ENCODE measurements around the gene RNF135. TPM values are rescaled to one million over a fixed set of nuclear protein-coding genes. Genes with fewer than 3 reads are reported as not detected.

RNF135 gene
- total RNA-seq, 4 donors from 2014 or later, result 45.6 to 67.9 (median 53.5) TPM

GRCh38 chr17:30952638-30953393 is 18.0 kb upstream of the RNF135 start:
- DNase-seq (ENCODE audit: low spot score in 2 of 2), result no peak
- 78 to 85% methylated on average over 9 of the region's 9 CpGs for WGBS, 2 donors
- intact Hi-C loops (cut with DNase I; ENCODE audit: low total_unique reads), result no loop called here
- TF ChIP-seq POLR2A (IDR thresholded peaks at IDR 0.05) (no peak), CTCF (IDR thresholded peaks at IDR 0.05) (no peak)
- H3K4me3 ChIP-seq (ENCODE audit: low read depth, poor library complexity, severe bottlenecking), result no peak overlapping the region

GRCh38 chr17:30954046-30954830 is 16.6 kb upstream of the RNF135 start:
- DNase-seq (ENCODE audit: low spot score in 2 of 2), result no peak
- no peak overlapping the region for H3K4me3 ChIP-seq (ENCODE audit: low read depth, poor library complexity, severe bottlenecking)
- intact Hi-C loops (cut with DNase I; ENCODE audit: low total_unique reads), result no loop called here
- TF ChIP-seq CTCF (IDR thresholded peaks at IDR 0.05) (no peak), POLR2A (IDR thresholded peaks at IDR 0.05) (no peak)
- 83 to 89% methylated on average over 6 of the region's 6 CpGs for WGBS, 2 donors

GRCh38 chr17:30956764-30957374 is 14.0 kb upstream of the RNF135 start:
- 49 to 55% methylated on average over 8 of the region's 8 CpGs for WGBS, 2 donors
- H3K4me3 ChIP-seq (ENCODE audit: low read depth, poor library complexity, severe bottlenecking), result no peak overlapping the region
- intact Hi-C loops (cut with DNase I; ENCODE audit: low total_unique reads), result no loop called here
- DNase-seq (ENCODE audit: low spot score in 2 of 2), result peak in 1 of 2 donors; percentile 50
- TF ChIP-seq CTCF (IDR thresholded peaks at IDR 0.05), result no peak
- TF ChIP-seq POLR2A (IDR thresholded peaks at IDR 0.05), result no peak

GRCh38 chr17:30957741-30958140 is 13.1 kb upstream of the RNF135 start:
- DNase-seq (ENCODE audit: low spot score in 2 of 2), result peak in 1 of 2 donors; percentile 54
- intact Hi-C loops (cut with DNase I; ENCODE audit: low total_unique reads), result no loop called here
- no peak overlapping the region for H3K4me3 ChIP-seq (ENCODE audit: low read depth, poor library complexity, severe bottlenecking)
- TF ChIP-seq CTCF (IDR thresholded peaks at IDR 0.05) (no peak), POLR2A (IDR thresholded peaks at IDR 0.05) (no peak)
- 89 to 90% methylated on average over 6 of the region's 6 CpGs for WGBS, 2 donors

GRCh38 chr17:30958187-30958586 is 12.7 kb upstream of the RNF135 start:
- no peak for TF ChIP-seq CTCF (IDR thresholded peaks at IDR 0.05)
- no peak for TF ChIP-seq POLR2A (IDR thresholded peaks at IDR 0.05)
- 79 to 82% methylated on average over 7 of the region's 7 CpGs for WGBS, 2 donors
- peak in 1 of 2 donors; percentile 86 for DNase-seq (ENCODE audit: low spot score in 2 of 2)
- intact Hi-C loops (cut with DNase I; ENCODE audit: low total_unique reads), result no loop called here
- H3K4me3 ChIP-seq (ENCODE audit: low read depth, poor library complexity, severe bottlenecking), result no peak overlapping the region
